ENCODE measurements around the gene TICRR. TPM values are rescaled to one million over a fixed set of nuclear protein-coding genes. Genes with fewer than 3 reads are reported as not detected.

Gene TICRR
- total RNA-seq, 6 donors from 2014 or later: 0.20 to 1.0 (median 0.58) TPM

- ATAC-seq (ENCODE audit: low FRiP score in 2 of 2): no peak
- no peaks in the 10 kb centered on the region for H3K4me1 ChIP-seq
- H3K27me3 ChIP-seq: no peaks in the 10 kb centered on the region
- H3K9me3 ChIP-seq: no peaks in the 10 kb centered on the region
- DNase-seq: peak in 1 of 2 donors; percentile 48
- H3K27ac ChIP-seq: no peak overlapping the region
- no peak overlapping the region for H3K4me3 ChIP-seq
- WGBS, 2 donors: 87 to 97% methylated on average over 10 to 14 of the region's 14 CpGs
- peaks cover 0 to 28% (median 8%) of the 10 kb centered on the region in 4 donors for H3K36me3 ChIP-seq
- TF ChIP-seq POLR2A (IDR thresholded peaks at IDR 0.05) (no peak), POLR2AphosphoS5 (IDR thresholded peaks at IDR 0.05) (no peak), EP300 (IDR thresholded peaks at IDR 0.05) (no peak)
- TF ChIP-seq, protein P1, sequence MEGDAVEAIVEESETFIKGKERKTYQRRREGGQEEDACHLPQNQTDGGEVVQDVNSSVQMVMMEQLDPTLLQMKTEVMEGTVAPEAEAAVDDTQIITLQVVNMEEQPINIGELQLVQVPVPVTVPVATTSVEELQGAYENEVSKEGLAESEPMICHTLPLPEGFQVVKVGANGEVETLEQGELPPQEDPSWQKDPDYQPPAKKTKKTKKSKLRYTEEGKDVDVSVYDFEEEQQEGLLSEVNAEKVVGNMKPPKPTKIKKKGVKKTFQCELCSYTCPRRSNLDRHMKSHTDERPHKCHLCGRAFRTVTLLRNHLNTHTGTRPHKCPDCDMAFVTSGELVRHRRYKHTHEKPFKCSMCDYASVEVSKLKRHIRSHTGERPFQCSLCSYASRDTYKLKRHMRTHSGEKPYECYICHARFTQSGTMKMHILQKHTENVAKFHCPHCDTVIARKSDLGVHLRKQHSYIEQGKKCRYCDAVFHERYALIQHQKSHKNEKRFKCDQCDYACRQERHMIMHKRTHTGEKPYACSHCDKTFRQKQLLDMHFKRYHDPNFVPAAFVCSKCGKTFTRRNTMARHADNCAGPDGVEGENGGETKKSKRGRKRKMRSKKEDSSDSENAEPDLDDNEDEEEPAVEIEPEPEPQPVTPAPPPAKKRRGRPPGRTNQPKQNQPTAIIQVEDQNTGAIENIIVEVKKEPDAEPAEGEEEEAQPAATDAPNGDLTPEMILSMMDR (IDR thresholded peaks at IDR 0.05): no peak
Measured at GRCh38 chr15:89630260-89630659, 55.0 kb downstream of the TICRR start.

DNA sequence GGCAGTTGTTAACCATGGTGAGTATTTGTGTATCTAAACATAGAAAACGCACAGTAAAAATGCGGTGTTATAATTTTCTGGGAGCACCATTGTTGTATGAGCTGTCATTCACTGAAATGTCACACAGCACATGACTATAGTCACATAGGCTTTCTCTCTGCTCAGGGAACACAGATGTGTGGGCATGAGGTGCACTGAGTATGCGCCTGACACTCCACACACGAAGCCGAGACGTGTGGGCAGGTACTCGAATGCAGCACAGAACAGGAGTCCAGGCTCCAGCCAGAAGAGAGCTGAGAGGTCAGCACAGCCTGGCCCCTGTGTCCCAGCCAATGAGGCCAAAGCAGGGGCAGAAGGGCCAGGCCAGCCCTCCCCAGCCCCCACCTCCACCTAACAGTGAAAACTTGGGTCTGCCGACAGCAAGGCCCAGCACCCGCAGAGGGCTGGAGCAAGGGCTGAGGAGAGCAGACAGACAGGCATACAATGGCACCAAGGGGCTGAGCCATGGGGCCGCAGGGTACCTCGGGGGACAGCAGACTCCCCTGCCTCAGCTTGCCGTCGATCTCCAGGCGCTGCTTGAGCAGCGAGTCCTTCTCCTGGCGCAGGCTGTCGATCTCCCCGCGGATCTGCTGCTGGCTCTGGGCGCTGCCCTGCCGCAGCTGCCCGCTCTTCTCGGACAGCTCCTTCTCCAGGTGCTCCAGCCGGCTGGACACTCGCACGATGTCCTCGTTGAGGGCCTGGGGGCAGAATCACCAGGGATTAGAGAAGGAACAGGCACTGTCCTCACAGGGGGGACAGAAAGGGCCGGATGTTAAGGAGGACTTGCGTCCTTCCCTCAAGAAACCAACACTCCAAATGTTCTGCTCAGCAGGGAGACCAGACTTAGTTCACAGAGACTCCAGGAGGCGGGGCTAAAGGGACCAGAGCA, 56.0 kb downstream of the TICRR start:
- no peak overlapping the region for H3K27ac ChIP-seq
- no peak for DNase-seq
- ATAC-seq (ENCODE audit: low FRiP score in 2 of 2): no peak
- WGBS, 2 donors: 96 to 98% methylated on average over 18 to 30 of the region's 30 CpGs
- no peaks in the 10 kb centered on the region for H3K4me1 ChIP-seq
- TF ChIP-seq, protein P1 (IDR thresholded peaks at IDR 0.05): no peak
- TF ChIP-seq EP300 (IDR thresholded peaks at IDR 0.05) (no peak), POLR2AphosphoS5 (IDR thresholded peaks at IDR 0.05) (no peak), POLR2A (IDR thresholded peaks at IDR 0.05) (no peak)
- H3K4me3 ChIP-seq: no peak overlapping the region
- H3K9me3 ChIP-seq: no peaks in the 10 kb centered on the region
- H3K27me3 ChIP-seq: no peaks in the 10 kb centered on the region
- peaks cover 0 to 28% (median 7%) of the 10 kb centered on the region in 4 donors for H3K36me3 ChIP-seq

GRCh38 chr15:89631902-89632264, 56.6 kb downstream of the TICRR start:
- TF ChIP-seq EP300 (IDR thresholded peaks at IDR 0.05) (no peak), POLR2AphosphoS5 (IDR thresholded peaks at IDR 0.05) (no peak), POLR2A (IDR thresholded peaks at IDR 0.05) (no peak)
- TF ChIP-seq, protein P1 (IDR thresholded peaks at IDR 0.05): no peak
- DNase-seq: no peak
- 90 to 95% methylated on average over 6 to 10 of the region's 10 CpGs for WGBS, 2 donors
- H3K9me3 ChIP-seq: no peaks in the 10 kb centered on the region
- H3K4me3 ChIP-seq: no peak overlapping the region
- H3K36me3 ChIP-seq: peaks cover 0 to 28% (median 7%) of the 10 kb centered on the region in 4 donors
- no peak for ATAC-seq (ENCODE audit: low FRiP score in 2 of 2)
- H3K27ac ChIP-seq: no peak overlapping the region
- H3K27me3 ChIP-seq: no peaks in the 10 kb centered on the region
- no peaks in the 10 kb centered on the region for H3K4me1 ChIP-seq

GRCh38 chr15:89632563-89633430, 57.5 kb downstream of the TICRR start:
- 97 to 100% methylated on average over 8 to 18 of the region's 18 CpGs for WGBS, 2 donors
- Histone ChIP-seq H3K4me1 (no peaks in the 10 kb centered on the region), H3K27me3 (no peaks in the 10 kb centered on the region), H3K4me3 (no peak overlapping the region), H3K9me3 (no peaks in the 10 kb centered on the region), H3K27ac (no peak overlapping the region), H3K36me3 (peaks cover 0 to 28% (median 7%) of the 10 kb centered on the region in 4 donors)
- no peak for TF ChIP-seq EP300 (IDR thresholded peaks at IDR 0.05)
- TF ChIP-seq POLR2A (IDR thresholded peaks at IDR 0.05): no peak
- TF ChIP-seq, protein P1 (IDR thresholded peaks at IDR 0.05): no peak
- no peak for TF ChIP-seq POLR2AphosphoS5 (IDR thresholded peaks at IDR 0.05)
- peak in 1 of 2 donors; percentile 44 for ATAC-seq (ENCODE audit: low FRiP score in 2 of 2)
- DNase-seq: no peak

Measured in upper lobe of left lung (tissue), 6 donors.